GM21529 (cell line): Measurements from ENCODE around the gene NELL1.

Experiments used
- ATAC-seq: cut with Tn5 transposase; IDR thresholded peaks from one replicate; pipeline ENCODE4 v1.9.1; 2021; ENCODE audit not compliant: unreplicated experiment

The NELL1 gene

GRCh38 chr11:21307874-21308273 lies 638.5 kb downstream of the NELL1 start:
- no peak for ATAC-seq

- ATAC-seq: no peak
These were observed 647.2 kb downstream of the NELL1 start for GRCh38 chr11:21316591-21316990.

GRCh38 chr11:21321072-21321471 lies 651.7 kb downstream of the NELL1 start:
- ATAC-seq: no peak

- ATAC-seq: no peak
These were observed 652.1 kb downstream of the NELL1 start for GRCh38 chr11:21321530-21321929.

GRCh38 chr11:21323617-21324016 lies 654.2 kb downstream of the NELL1 start:
- no peak for ATAC-seq

GRCh38 chr11:21343204-21343603 lies 673.8 kb downstream of the NELL1 start:
- no peak for ATAC-seq

GRCh38 chr11:21346361-21346760 lies 677.0 kb downstream of the NELL1 start:
- ATAC-seq: no peak

GRCh38 chr11:21350613-21351012 lies 681.2 kb downstream of the NELL1 start:
- ATAC-seq: no peak

GRCh38 chr11:21353425-21353824 lies 684.0 kb downstream of the NELL1 start:
- ATAC-seq: no peak

- no peak for ATAC-seq
These were observed 695.7 kb downstream of the NELL1 start for GRCh38 chr11:21364866-21365624.

GRCh38 chr11:21369947-21370346 lies 700.6 kb downstream of the NELL1 start:
- ATAC-seq: no peak

GRCh38 chr11:21371044-21371443 lies 701.7 kb downstream of the NELL1 start:
- no peak for ATAC-seq

GRCh38 chr11:21372672-21373071 lies 703.3 kb downstream of the NELL1 start:
- no peak for ATAC-seq

- no peak for ATAC-seq
These were observed 705.0 kb downstream of the NELL1 start for GRCh38 chr11:21374376-21374775.

GRCh38 chr11:21385669-21386440 lies 716.5 kb downstream of the NELL1 start:
- ATAC-seq: no peak

GRCh38 chr11:21390430-21390829 lies 721.0 kb downstream of the NELL1 start:
- no peak for ATAC-seq

- ATAC-seq: no peak
These were observed 727.1 kb downstream of the NELL1 start for GRCh38 chr11:21396342-21397008.

GRCh38 chr11:21398195-21398594 lies 728.8 kb downstream of the NELL1 start:
- no peak for ATAC-seq

- ATAC-seq: no peak
These were observed 732.1 kb downstream of the NELL1 start for GRCh38 chr11:21401496-21401895.

GRCh38 chr11:21402274-21402673 lies 732.9 kb downstream of the NELL1 start:
- no peak for ATAC-seq

- no peak for ATAC-seq
These were observed 733.7 kb downstream of the NELL1 start for GRCh38 chr11:21403069-21403468.

- no peak for ATAC-seq
These were observed 736.0 kb downstream of the NELL1 start for GRCh38 chr11:21405422-21405821.
